UCSD-AML1 (cell line): ENCODE measurements around the gene SYT3.
A peak's percentile ranks its signal among the peaks of the same experiment; 100 is the strongest.
"Not testable (repeated sequence)": the region's sequence is repeated elsewhere in the genome, so short reads cannot be mapped to it uniquely, and the experiment has no call there.

Source experiments
- DNase-seq: peaks from one replicate; lab custom pipeline; 2025; ENCODE audit not compliant: unreplicated experiment; lab: John Stamatoyannopoulos, UW

SYT3 gene

GRCh38 chr19:50636317-50637085 is 3.2 kb downstream of the SYT3 start:
- DNase-seq, result no peak

GRCh38 chr19:50633973-50634372 is 5.7 kb downstream of the SYT3 start:
- DNase-seq, result no peak

- no peak for DNase-seq
Observed at GRCh38 chr19:50633359-50633758, 6.3 kb downstream of the SYT3 start.

- no peak for DNase-seq
Observed at GRCh38 chr19:50632151-50632835, 7.4 kb downstream of the SYT3 start.

- no peak for DNase-seq
Observed at GRCh38 chr19:50629801-50630200, 9.9 kb downstream of the SYT3 start.

GRCh38 chr19:50629194-50629593 is 10.5 kb downstream of the SYT3 start:
- no peak for DNase-seq

GRCh38 chr19:50628551-50628950 is 11.1 kb downstream of the SYT3 start:
- DNase-seq, result no peak

- no peak for DNase-seq
Observed at GRCh38 chr19:50628146-50628545, 11.5 kb downstream of the SYT3 start.

GRCh38 chr19:50626795-50627194 is 12.9 kb downstream of the SYT3 start:
- DNase-seq, result no peak

GRCh38 chr19:50626011-50626410 is 13.7 kb downstream of the SYT3 start:
- DNase-seq, result no peak

- DNase-seq, result no peak
Observed at GRCh38 chr19:50624949-50625600, 14.6 kb downstream of the SYT3 start.

- DNase-seq, result not testable (repeated sequence)
Observed at GRCh38 chr19:50620394-50620906, 19.2 kb downstream of the SYT3 start.

GRCh38 chr19:50619184-50619583 is 20.5 kb downstream of the SYT3 start:
- not testable (repeated sequence) for DNase-seq

GRCh38 chr19:50618379-50618778 is 21.3 kb downstream of the SYT3 start:
- DNase-seq, result not testable (repeated sequence)

GRCh38 chr19:50612504-50613404 is 26.9 kb downstream of the SYT3 start:
- DNase-seq, result not testable (repeated sequence)

- peak; percentile 38 for DNase-seq
Observed at GRCh38 chr19:50607874-50608785, 31.6 kb downstream of the SYT3 start.

- no peak for DNase-seq
Observed at GRCh38 chr19:50607388-50607787, 32.3 kb downstream of the SYT3 start.

- not testable (repeated sequence) for DNase-seq
Observed at GRCh38 chr19:50606059-50606836, 33.4 kb downstream of the SYT3 start.
